H1 (cell line): ENCODE measurements around the gene RBBP6. TPM values are rescaled to one million over a fixed set of nuclear protein-coding genes. Genes with fewer than 3 reads are reported as not detected.

Experiments used
- CTCF ChIA-PET: fragments of 300-600 bp; sonication (Branson Sonifier 250); formaldehyde crosslinking; loops from one replicate; lab custom pipeline; 2021; ENCODE audit not compliant: partially characterized antibody; lab: Charles Lee
- POLR2A ChIA-PET: fragments of 300-600 bp; sonication (Branson Sonifier 250); formaldehyde crosslinking; loops from one replicate; lab custom pipeline; 2021; ENCODE audit warnings: inconsistent platforms; ENCODE audit not compliant: partially characterized antibody; lab: Charles Lee
- DNase-seq, 2 experiments: peaks; one replicate each; pipeline versions ENCODE4 v3.0.0 to v3.0.0-alpha.2; 2010 to 2022; ENCODE audit warnings: low spot score in 2 of 2, low read depth in 1 of 2, mixed read lengths in 1 of 2
- FAIRE-seq: peaks from 2 replicates; lab custom pipeline; 2011; peaks lifted over from hg19 to GRCh38; lab: Jason Lieb, UNC
- H2AFZ ChIP-seq: 2 replicates; pipeline ENCODE4 v1.8.1; 2012; ENCODE audit warnings: low read length, inconsistent platforms
- H2AK5ac ChIP-seq: 2 replicates; pipeline ENCODE4 v1.6.1; 2013; ENCODE audit warnings: low read depth, low read length
- H2BK120ac ChIP-seq: replicated peaks from 2 replicates; pipeline ENCODE3; 2013; ENCODE audit warnings: low read depth, low read length, inconsistent platforms
- H2BK12ac ChIP-seq: 2 replicates; pipeline ENCODE4 v1.6.1; 2013; ENCODE audit warnings: low read depth, low read length
- H2BK15ac ChIP-seq: 2 replicates; pipeline ENCODE4 v1.6.1; 2013; ENCODE audit warnings: low read length
- H2BK20ac ChIP-seq: 2 replicates; pipeline ENCODE4 v1.6.1; 2013; ENCODE audit warnings: low read length
- H2BK5ac ChIP-seq: 2 replicates; pipeline ENCODE4 v1.6.1; 2013; ENCODE audit warnings: low read depth, low read length
- H3K14ac ChIP-seq: 2 replicates; pipeline ENCODE4 v1.6.1; 2013; ENCODE audit warnings: inconsistent platforms; ENCODE audit not compliant: insufficient read length
- H3K18ac ChIP-seq: 2 replicates; pipeline ENCODE4 v1.6.1; 2013; ENCODE audit warnings: low read length; ENCODE audit errors: extremely low read depth
- H3K23ac ChIP-seq: 2 replicates; pipeline ENCODE4 v1.6.1; 2013; ENCODE audit warnings: inconsistent platforms; ENCODE audit not compliant: insufficient read length
- H3K23me2 ChIP-seq: 2 replicates; pipeline ENCODE4 v1.6.1; 2013; ENCODE audit warnings: low read depth, low read length
- H3K27ac ChIP-seq: 2 replicates; pipeline ENCODE4 v1.6.1; 2011; ENCODE audit warnings: low read depth, low read length, inconsistent platforms
- H3K27me3 ChIP-seq, 4 experiments: replicated peaks in 1 of 4; 1 replicate in 1 of 4; 2 replicates in 3 of 4; pipeline versions ENCODE4 v1.6.1 to v1.8.1; 2011 to 2013; ENCODE audit warnings: low read length in 3 of 4, mild to moderate bottlenecking in 3 of 4, inconsistent platforms in 2 of 4, mixed read lengths in 2 of 4, moderate library complexity in 1 of 4; ENCODE audit not compliant: control insufficient read depth in 3 of 4, insufficient read depth in 3 of 4; ENCODE audit errors: extremely low read depth in 1 of 4
- H3K36me3 ChIP-seq, 4 experiments: 2 replicates each; pipeline versions ENCODE4 v1.6.1 to v1.8.1; 2011 to 2013; ENCODE audit warnings: mild to moderate bottlenecking in 4 of 4, low read length in 3 of 4, moderate library complexity in 2 of 4, control low read depth in 1 of 4, inconsistent platforms in 1 of 4; ENCODE audit not compliant: insufficient read depth in 4 of 4, control insufficient read depth in 2 of 4
- H3K4ac ChIP-seq: replicated peaks from 2 replicates; pipeline ENCODE3; 2013; ENCODE audit warnings: low read length, low read depth, mixed read lengths, inconsistent platforms; ENCODE audit not compliant: insufficient read length
- H3K4me1 ChIP-seq, 4 experiments: replicated peaks in 1 of 4; 1 replicate in 1 of 4; 2 replicates in 3 of 4; pipeline versions ENCODE4 v1.6.1 to v1.8.1; 2011 to 2013; ENCODE audit warnings: low read length in 3 of 4, inconsistent platforms in 2 of 4, mixed read lengths in 1 of 4; ENCODE audit not compliant: insufficient read depth in 4 of 4, control insufficient read depth in 3 of 4
- H3K4me2 ChIP-seq, 2 experiments: 2 replicates each; pipeline versions ENCODE4 v1.6.1 to v1.8.1; 2011 to 2013; ENCODE audit warnings: low read depth in 2 of 2, low read length in 2 of 2, control low read depth in 1 of 2, inconsistent platforms in 1 of 2, mild to moderate bottlenecking in 1 of 2; ENCODE audit not compliant: insufficient read depth in 1 of 2
- H3K4me3 ChIP-seq, 4 experiments: fragments of 200-600, 300-600 bp in 1 of 4; sonication (generic), shearing (Covaris generic), sonication (Bioruptor Twin) in 1 of 4; 2 replicates each; pipeline versions ENCODE4 v1.5.1 to v1.8.1; 2011 to 2016; ENCODE audit warnings: low read length in 4 of 4, low read depth in 3 of 4, control low read depth in 2 of 4, inconsistent platforms in 2 of 4, mild to moderate bottlenecking in 2 of 4, mixed read lengths in 1 of 4, moderate library complexity in 1 of 4; ENCODE audit not compliant: insufficient read depth in 2 of 4; ENCODE audit errors: extremely low read depth in 1 of 4
- H3K56ac ChIP-seq: replicated peaks from 2 replicates; pipeline ENCODE3; 2013; ENCODE audit warnings: low read depth, mild to moderate bottlenecking, mixed read lengths, low read length, inconsistent platforms; ENCODE audit not compliant: insufficient read length
- H3K79me1 ChIP-seq: 2 replicates; pipeline ENCODE4 v1.6.1; 2013; ENCODE audit warnings: low read depth, low read length, control low read depth
- H3K79me2 ChIP-seq, 2 experiments: 2 replicates each; pipeline versions ENCODE4 v1.6.1 to v1.8.1; 2012 to 2013; ENCODE audit warnings: low read length in 2 of 2, mild to moderate bottlenecking in 2 of 2, inconsistent platforms in 1 of 2; ENCODE audit not compliant: insufficient read depth in 2 of 2, control insufficient read depth in 1 of 2
- H3K9ac ChIP-seq, 4 experiments: replicated peaks in 1 of 4; 1 replicate in 1 of 4; 2 replicates in 3 of 4; pipeline versions ENCODE4 v1.6.1 to v1.8.1; 2011 to 2013; ENCODE audit warnings: low read depth in 3 of 4, low read length in 3 of 4, control low read depth in 2 of 4, mild to moderate bottlenecking in 2 of 4, moderate library complexity in 2 of 4, inconsistent platforms in 1 of 4; ENCODE audit errors: extremely low read depth in 1 of 4
- H3K9me3 ChIP-seq, 2 experiments: 2 replicates each; pipeline versions ENCODE4 v1.6.1 to v1.8.1; 2012 to 2013; ENCODE audit warnings: mild to moderate bottlenecking in 2 of 2, moderate library complexity in 2 of 2, control low read depth in 1 of 2, inconsistent platforms in 1 of 2, low read depth in 1 of 2, low read length in 1 of 2, mixed read lengths in 1 of 2; ENCODE audit not compliant: insufficient read depth in 2 of 2
- H4K20me1 ChIP-seq, 2 experiments: replicated peaks in 1 of 2; 2 replicates each; pipeline versions ENCODE3 to v1.8.1; 2011 to 2013; ENCODE audit warnings: inconsistent platforms in 2 of 2, low read length in 2 of 2, mild to moderate bottlenecking in 1 of 2; ENCODE audit not compliant: insufficient read depth in 2 of 2, control insufficient read depth in 1 of 2
- H4K5ac ChIP-seq: 2 replicates; pipeline ENCODE4 v1.6.1; 2013; ENCODE audit warnings: low read length, low read depth, mixed read lengths, inconsistent platforms; ENCODE audit not compliant: insufficient read length
- H4K8ac ChIP-seq: 2 replicates; pipeline ENCODE4 v1.8.0; 2013; ENCODE audit warnings: mild to moderate bottlenecking, moderate library complexity, low read length, inconsistent platforms; ENCODE audit not compliant: insufficient read depth; ENCODE audit errors: extremely low read depth
- H4K91ac ChIP-seq: replicated peaks from 2 replicates; pipeline ENCODE3; 2013; ENCODE audit warnings: low read length, mixed read lengths, inconsistent platforms; ENCODE audit not compliant: insufficient read length
- CHD1 ChIP-seq: IDR thresholded peaks from 2 replicates; pipeline ENCODE4 v1.6.1; 2012; ENCODE audit warnings: low read depth, low read length, improper control_type of control experiment
- CHD2 ChIP-seq: IDR thresholded peaks from 2 replicates; pipeline ENCODE4 v1.6.1; 2012; ENCODE audit warnings: low read length, improper control_type of control experiment
- CTBP2 ChIP-seq: IDR thresholded peaks from 2 replicates; pipeline ENCODE4 v1.7.0; 2011; ENCODE audit warnings: borderline replicate concordance, mild to moderate bottlenecking, moderate library complexity, mixed read lengths, low read length; ENCODE audit not compliant: insufficient read depth, insufficient read length
- E2F6 ChIP-seq: IDR thresholded peaks from 2 replicates; pipeline ENCODE4 v1.6.1; 2012; ENCODE audit warnings: inconsistent platforms
- EGR1 ChIP-seq: IDR thresholded peaks from 2 replicates; pipeline ENCODE4 v1.6.1; 2011; ENCODE audit warnings: low read depth, low read length, borderline replicate concordance
- JUND ChIP-seq: IDR thresholded peaks from 2 replicates; pipeline ENCODE4 v1.6.1; 2011; ENCODE audit warnings: mild to moderate bottlenecking, improper control_type of control experiment, low read length
- MAFK ChIP-seq: IDR thresholded peaks from 2 replicates; pipeline ENCODE4 v1.6.1; 2012; ENCODE audit warnings: low read depth, mild to moderate bottlenecking, improper control_type of control experiment, low read length
- NRF1 ChIP-seq: IDR thresholded peaks from 2 replicates; pipeline ENCODE4 v1.6.1; 2011; ENCODE audit warnings: mild to moderate bottlenecking, low read depth, low read length, improper control_type of control experiment
- POU5F1 ChIP-seq: IDR thresholded peaks from 2 replicates; pipeline ENCODE4 v1.6.1; 2011; ENCODE audit warnings: low read depth, mild to moderate bottlenecking, low read length, moderate library complexity
- SIRT6 ChIP-seq: IDR thresholded peaks from one replicate; pipeline ENCODE4 v1.7.1; 2012; ENCODE audit warnings: low read length, inconsistent platforms
- SP2 ChIP-seq: IDR thresholded peaks from 2 replicates; pipeline ENCODE4 v1.6.1; 2012; ENCODE audit warnings: mild to moderate bottlenecking, low read length, inconsistent platforms
- TAF7 ChIP-seq: optimal IDR thresholded peaks from 2 replicates; pipeline ENCODE3; 2011; ENCODE audit warnings: low read depth, mild to moderate bottlenecking, inconsistent platforms, low read length, moderate library complexity, borderline replicate concordance
- TEAD4 ChIP-seq: IDR thresholded peaks from 2 replicates; pipeline ENCODE4 v1.6.1; 2012; ENCODE audit warnings: low read depth, low read length, inconsistent platforms, mixed read lengths
- WGBS, 2 experiments: shearing (Covaris generic) in 1 of 2; methylation state at CpG; one replicate each; pipeline versions ENCODE4 v1.1.6 to v1.1.7; 2013 to 2015; ENCODE audit warnings: low lambda C conversion rate in 2 of 2, mixed read lengths in 2 of 2, inconsistent platforms in 1 of 2, low coverage in 1 of 2, missing lambda C conversion rate in 1 of 2; ENCODE audit not compliant: insufficient replicate concordance in 2 of 2, insufficient coverage in 1 of 2, insufficient read length in 1 of 2; ENCODE audit errors: extremely low coverage in 1 of 2, missing lambda C conversion rate in 1 of 2; 5-methylcytosine and 5-hydroxymethylcytosine counted together
- polyA plus RNA-seq, 7 experiments: library from polyadenylated mRNA; depleted of rRNA in 3 of 7; stranded (reverse) in 5 of 7; unstranded in 2 of 7; fragments of >200 nt in 5 of 7; fragments of 200-250 nt in 2 of 7; gene quantifications; 1 replicate in 5 of 7; 2 replicates in 1 of 7; 4 replicates in 1 of 7; pipeline versions ENCODE4 v1.2.1 to v1.2.3, GENCODE V29; 2011 to 2013; ENCODE audit warnings: missing spikeins in 2 of 7, mixed read lengths in 2 of 7
- total RNA-seq: library from RNA; stranded (reverse); fragmentation: NEBNext Ultra II Directional; extraction: Animal tissue kit (Norgen Biotek cat#: 25700); gene quantifications from 2 replicates; pipeline ENCODE4 v1.2.1, GENCODE V29; 2021

RBBP6 gene
- total and polyA plus RNA-seq, 2 of the 8 experiments (the other 6 are each of a cell fraction or from before 2014, with no cell fraction given) = 22.5 to 54.5 TPM

GRCh38 chr16:24577167-24577566 is 37.8 kb downstream of the RBBP6 start:
- Histone ChIP-seq H3K23me2 (no peaks in the 10 kb centered on the region), H3K4ac (no peak overlapping the region), H2AFZ (no peak overlapping the region), H3K27ac (no peak overlapping the region), H3K36me3 (peaks cover 0 to 11% (median 2%) of the 10 kb centered on the region in 4 experiments; a peak in 3 of 8 replicates), H2BK120ac (no peak overlapping the region), H3K27me3 (no peaks in the 10 kb centered on the region), H2BK15ac (no peak overlapping the region), H4K8ac (no peak overlapping the region), H3K14ac (no peak overlapping the region), H3K56ac (no peak overlapping the region), H3K9me3 (peaks cover under 1 to 12% of the 10 kb centered on the region in 2 experiments; a peak in 1 of 4 replicates), H3K9ac (no peak overlapping the region), H2BK5ac (no peak overlapping the region), H3K4me2 (no peak overlapping the region), H2AK5ac (no peak overlapping the region), H4K5ac (no peak overlapping the region), H3K4me3 (no peak overlapping the region), H2BK12ac (no peak overlapping the region), H3K18ac (no peak overlapping the region), H2BK20ac (no peak overlapping the region), H3K79me2 (no peaks in the 10 kb centered on the region), H4K20me1 (no peaks in the 10 kb centered on the region), H3K4me1 (no peaks in the 10 kb centered on the region), H3K79me1 (no peaks in the 10 kb centered on the region), H3K23ac (no peak overlapping the region), H4K91ac (no peak overlapping the region)
- ChIA-PET POLR2A (no interaction called here), CTCF (interaction anchor here (0.9 to 1.2 kb wide), 3 partner anchors 11 to 121 kb away, joined by 3 to 4 read pairs (median 3); no protein-coding TSS in a partner anchor)
- no peak for DNase-seq
- FAIRE-seq = no peak
- 96% methylated on average over 11 of the region's 11 CpGs; no CpG with 5 or more reads in 1 of the 2 experiments for WGBS, 2 experiments
- TF ChIP-seq E2F6 (no peak), MAFK (no peak), SP2 (no peak), EGR1 (no peak), POU5F1 (no peak), TAF7 (no peak), TEAD4 (no peak), CHD1 (no peak), JUND (no peak), CHD2 (no peak), SIRT6 (no peak), CTBP2 (no peak), NRF1 (no peak)
